Keratinocyte (primary cell): ENCODE measurements around the gene GCK. TPM values are rescaled to one million over a fixed set of nuclear protein-coding genes. Genes with fewer than 3 reads are reported as not detected.

Experiments
- DNase-seq: peaks from one replicate; pipeline ENCODE4 v3.0.0-alpha.2; 2011; ENCODE audit warnings: low read depth, missing footprints, low spot score
- FAIRE-seq: peaks from 2 replicates; lab custom pipeline; 2011; peaks lifted over from hg19 to GRCh38; lab: Jason Lieb, UNC
- H2AFZ ChIP-seq: 2 replicates; pipeline ENCODE4 v1.6.0; 2012; ENCODE audit warnings: low read length, control low read depth, inconsistent platforms; ENCODE audit not compliant: control insufficient read depth
- H3K27ac ChIP-seq: 2 replicates; pipeline ENCODE4 v1.5.1; 2011; ENCODE audit warnings: low read length; ENCODE audit not compliant: control insufficient read depth, insufficient read depth
- H3K27me3 ChIP-seq: 3 replicates; pipeline ENCODE4 v1.6.0; 2011; ENCODE audit warnings: low read length; ENCODE audit not compliant: control insufficient read depth, insufficient read depth; ENCODE audit errors: extremely low read depth
- H3K36me3 ChIP-seq, 2 experiments: 2 replicates in 1 of 2; 3 replicates in 1 of 2; pipeline ENCODE4 v1.5.1; 2011; ENCODE audit warnings: low read length in 2 of 2, mild to moderate bottlenecking in 1 of 2; ENCODE audit not compliant: control insufficient read depth in 2 of 2, insufficient read depth in 2 of 2; ENCODE audit errors: extremely low read depth in 1 of 2
- H3K4me1 ChIP-seq: 3 replicates; pipeline ENCODE4 v1.5.1; 2011; ENCODE audit warnings: low read length; ENCODE audit not compliant: control insufficient read depth, insufficient read depth; ENCODE audit errors: extremely low read depth
- H3K4me2 ChIP-seq: 3 replicates; pipeline ENCODE4 v1.6.0; 2011; ENCODE audit warnings: low read depth, low read length; ENCODE audit not compliant: control insufficient read depth, insufficient read depth; ENCODE audit errors: extremely low read depth
- H3K4me3 ChIP-seq, 3 experiments: fragments of 200-600 bp in 1 of 3; sonication (generic) in 1 of 3; 2 replicates in 2 of 3; 3 replicates in 1 of 3; pipeline ENCODE4 v1.5.1; 2011 to 2016; ENCODE audit warnings: low read length in 3 of 3, mild to moderate bottlenecking in 3 of 3, control low read depth in 2 of 3, inconsistent platforms in 1 of 3, low read depth in 1 of 3, mixed read lengths in 1 of 3, mixed run types in 1 of 3, moderate library complexity in 1 of 3; ENCODE audit not compliant: control insufficient read depth in 2 of 3, insufficient read depth in 2 of 3; ENCODE audit errors: extremely low read depth in 1 of 3
- H3K79me2 ChIP-seq: 2 replicates; pipeline ENCODE4 v1.6.0; 2012; ENCODE audit warnings: low read length; ENCODE audit not compliant: control insufficient read depth, insufficient read depth
- H3K9ac ChIP-seq: 3 replicates; pipeline ENCODE4 v1.6.0; 2011; ENCODE audit warnings: low read length; ENCODE audit not compliant: control insufficient read depth, insufficient read depth; ENCODE audit errors: extremely low read depth
- H3K9me1 ChIP-seq: 3 replicates; pipeline ENCODE4 v1.6.0; 2011; ENCODE audit warnings: low read length; ENCODE audit not compliant: control insufficient read depth, insufficient read depth; ENCODE audit errors: extremely low read depth
- H3K9me3 ChIP-seq: 2 replicates; pipeline ENCODE4 v1.5.1; 2012; ENCODE audit warnings: low read depth, low read length; ENCODE audit not compliant: control insufficient read depth
- H4K20me1 ChIP-seq: 3 replicates; pipeline ENCODE4 v1.6.0; 2011; ENCODE audit warnings: low read length; ENCODE audit not compliant: control insufficient read depth, insufficient read depth; ENCODE audit errors: extremely low read depth
- CTCF ChIP-seq, 3 experiments: IDR thresholded peaks in 1 of 3; conservative IDR thresholded peaks in 1 of 3; optimal IDR thresholded peaks in 1 of 3; 2 replicates in 2 of 3; 3 replicates in 1 of 3; pipeline versions ENCODE3 to v1.5.1; 2011; ENCODE audit warnings: low read length in 3 of 3, mild to moderate bottlenecking in 3 of 3, moderate library complexity in 2 of 3, control low read depth in 1 of 3, inconsistent platforms in 1 of 3; ENCODE audit not compliant: insufficient read depth in 2 of 3; ENCODE audit errors: extremely low read depth in 1 of 3
- EZH2 ChIP-seq: IDR thresholded peaks from one replicate; pipeline ENCODE4 v1.6.1; 2012; ENCODE audit warnings: inconsistent platforms, mild to moderate bottlenecking, low read length, moderate library complexity
- dilution Hi-C: fragments of 300-500 bp; cut with MboI; formaldehyde crosslinking; loops from one replicate; pipeline ENCODE4 v1.7.0; 2020; ENCODE audit warnings: low sequenced_read_pairs; ENCODE audit not compliant: extremely low pct_ligation_motif_present
- polyA plus RNA-seq, 5 experiments: library from polyadenylated mRNA; depleted of rRNA in 3 of 5; stranded (reverse) in 3 of 5; stranded (forward) in 1 of 5; unstranded in 1 of 5; fragments of >200 nt; gene quantifications; 1 replicate in 1 of 5; 2 replicates in 3 of 5; 3 replicates in 1 of 5; pipeline versions ENCODE4 v1.2.1 to v1.2.3, GENCODE V29; 2011 to 2012; ENCODE audit warnings: missing spikeins in 2 of 5, low read depth in 1 of 5, low replicate concordance in 1 of 5

Gene GCK
- polyA plus RNA-seq, 1 donor (not counting 4 experiments of a cell fraction or from before 2014, with no cell fraction given), result not detected

- no peaks in the 10 kb centered on the region for H3K36me3 ChIP-seq
- H3K9me3 ChIP-seq, result no peaks in the 10 kb centered on the region
- H3K9me1 ChIP-seq, result no peaks in the 10 kb centered on the region
- H3K27ac ChIP-seq, result no peak overlapping the region
- H2AFZ ChIP-seq, result no peak overlapping the region
- H4K20me1 ChIP-seq, result no peaks in the 10 kb centered on the region
- no peaks in the 10 kb centered on the region for H3K27me3 ChIP-seq
- H3K79me2 ChIP-seq, result no peaks in the 10 kb centered on the region
- no peak for FAIRE-seq
- DNase-seq, result no peak
- dilution Hi-C loops, result no loop called here
- no peak overlapping the region for H3K4me2 ChIP-seq
- TF ChIP-seq CTCF (optimal IDR thresholded peaks at IDR 0.05 in 1 of 3, IDR thresholded peaks at IDR 0.05 in 1 of 3, conservative IDR thresholded peaks at IDR 0.05 in 1 of 3; ENCODE audit: extremely low read depth in 1 of 3, insufficient read depth in 2 of 3, low read length in 3 of 3) (no peak), EZH2 (no peak)
- H3K9ac ChIP-seq, result no peak overlapping the region
- H3K4me3 ChIP-seq, result no peak overlapping the region
- peaks cover 10% of the 10 kb centered on the region for H3K4me1 ChIP-seq
Measured at GRCh38 chr7:44227911-44228310, 38.7 kb upstream of the GCK start.

GRCh38 chr7:44226396-44226753 lies 37.1 kb upstream of the GCK start:
- Histone ChIP-seq H3K4me3 (no peak overlapping the region), H3K9me3 (no peaks in the 10 kb centered on the region), H3K4me2 (no peak overlapping the region), H3K4me1 (peaks cover 10% of the 10 kb centered on the region), H3K36me3 (no peaks in the 10 kb centered on the region), H3K27ac (no peak overlapping the region), H3K9ac (no peak overlapping the region), H4K20me1 (no peaks in the 10 kb centered on the region), H3K79me2 (no peaks in the 10 kb centered on the region), H3K27me3 (no peaks in the 10 kb centered on the region), H3K9me1 (no peaks in the 10 kb centered on the region), H2AFZ (no peak overlapping the region)
- FAIRE-seq (no peak), DNase-seq (no peak)
- no peak for TF ChIP-seq CTCF (optimal IDR thresholded peaks at IDR 0.05 in 1 of 3, IDR thresholded peaks at IDR 0.05 in 1 of 3, conservative IDR thresholded peaks at IDR 0.05 in 1 of 3; ENCODE audit: extremely low read depth in 1 of 3, insufficient read depth in 2 of 3, low read length in 3 of 3)
- TF ChIP-seq EZH2, result no peak
- dilution Hi-C loops, result no loop called here
